Measurements from ENCODE around the gene SLC6A9. TPM values are rescaled to one million over a fixed set of nuclear protein-coding genes. Genes with fewer than 3 reads are reported as not detected.

The SLC6A9 gene
- total RNA-seq, 4 donors from 2014 or later = 0.31 to 7.4 (median 4.0) TPM

GRCh38 chr1:43956234-43956633 lies 75.0 kb downstream of the SLC6A9 start:
- ATAC-seq (ENCODE audit: low FRiP score) (no peak), DNase-seq (ENCODE audit: low spot score) (no peak)
- TF ChIP-seq CTCF (IDR thresholded peaks at IDR 0.05) = no peak

GRCh38 chr1:43954036-43954435 lies 77.2 kb downstream of the SLC6A9 start:
- no peak for TF ChIP-seq CTCF (IDR thresholded peaks at IDR 0.05)
- no peak for ATAC-seq (ENCODE audit: low FRiP score)
- no peak for DNase-seq (ENCODE audit: low spot score)

GRCh38 chr1:43953361-43953760 lies 77.9 kb downstream of the SLC6A9 start:
- ATAC-seq (ENCODE audit: low FRiP score) = no peak
- TF ChIP-seq CTCF (IDR thresholded peaks at IDR 0.05) = no peak

GRCh38 chr1:43952731-43953346 lies 78.4 kb downstream of the SLC6A9 start:
- ATAC-seq (ENCODE audit: low FRiP score) = no peak
- no peak for TF ChIP-seq CTCF (IDR thresholded peaks at IDR 0.05)
- DNase-seq (ENCODE audit: low spot score) = no peak

More at GRCh38 chr1:43953361-43953760, 77.9 kb downstream of the SLC6A9 start:
- no peak for DNase-seq (ENCODE audit: low spot score)

GRCh38 chr1:43951021-43951985 lies 80.0 kb downstream of the SLC6A9 start:
- ATAC-seq (ENCODE audit: low FRiP score) (no peak), DNase-seq (ENCODE audit: low spot score) (no peak)
- TF ChIP-seq CTCF (IDR thresholded peaks at IDR 0.05) = no peak

GRCh38 chr1:43949678-43950077 lies 81.6 kb downstream of the SLC6A9 start:
- TF ChIP-seq CTCF (IDR thresholded peaks at IDR 0.05) = no peak
- DNase-seq (ENCODE audit: low spot score) = no peak
- no peak for ATAC-seq (ENCODE audit: low FRiP score)
